Activated CD8-positive, alpha-beta T cell treated with anti-CD3 and anti-CD28 coated beads for 36 hours (primary cell): ENCODE results near the gene LRRC8C. TPM values are rescaled to one million over a fixed set of nuclear protein-coding genes. Genes with fewer than 3 reads are reported as not detected.

Experiments used
- ATAC-seq: fragments of 200-7000 bp; cut with Tn5 transposase; one replicate; pipeline ENCODE4 v1.10.0; 2021; ENCODE audit warnings: mild to moderate bottlenecking, moderate library complexity
- CTCF ChIA-PET: fragments of 350-600 bp; sonication (Branson Sonifier 250); formaldehyde crosslinking; loops from one replicate; lab custom pipeline; 2021; ENCODE audit warnings: antibody characterized with exemption; lab: Charles Lee
- POLR2A ChIA-PET: fragments of 350-600 bp; sonication (Branson Sonifier 250); formaldehyde crosslinking; loops from one replicate; lab custom pipeline; 2021; ENCODE audit warnings: antibody characterized with exemption; lab: Charles Lee
- DNase-seq: peaks from one replicate; pipeline ENCODE4 v3.0.0-alpha.2; 2020
- H3K27ac Mint-ChIP-seq: one replicate; pipeline ENCODE4 v1.8.0; 2021; ENCODE audit warnings: mild to moderate bottlenecking, mixed read lengths
- H3K27me3 Mint-ChIP-seq: one replicate; pipeline ENCODE4 v1.8.0; 2021; ENCODE audit warnings: mixed read lengths
- H3K36me3 Mint-ChIP-seq: one replicate; pipeline ENCODE4 v1.8.0; 2021; ENCODE audit warnings: low read depth, mixed read lengths
- H3K4me1 Mint-ChIP-seq: one replicate; pipeline ENCODE4 v1.8.0; 2021; ENCODE audit warnings: low read depth, mixed read lengths
- H3K4me3 Mint-ChIP-seq: one replicate; pipeline ENCODE4 v1.8.0; 2021; ENCODE audit warnings: mild to moderate bottlenecking, moderate library complexity, mixed read lengths
- H3K9me3 Mint-ChIP-seq: one replicate; pipeline ENCODE4 v1.8.0; 2021; ENCODE audit warnings: mixed read lengths
- CTCF ChIP-seq: fragments of 200-600 bp; IDR thresholded peaks from one replicate; pipeline ENCODE4 v1.8.0; 2022; ENCODE audit warnings: antibody characterized with exemption, mild to moderate bottlenecking
- intact Hi-C: fragments of 100-400 bp; cut with micrococcal nuclease; formaldehyde crosslinking; loops from one replicate; pipeline ENCODE4 v1.10.0; 2022
- total RNA-seq, 2 experiments: library from RNA; stranded (reverse); gene quantifications; one replicate each; pipeline ENCODE4 v1.2.3, GENCODE V29; 2021

LRRC8C gene
- total RNA-seq, 2 experiments from 2014 or later = 34.4 to 37.4 TPM

GRCh38 chr1:89635825-89636815 lies 3.2 kb downstream of the LRRC8C start:
- peak; percentile 42 for DNase-seq
- H3K4me1 Mint-ChIP-seq = peaks cover 60% of the 10 kb centered on the region
- peaks cover 52% of the 10 kb centered on the region for H3K36me3 Mint-ChIP-seq
- ChIA-PET CTCF (interaction anchor here (0.7 to 10.4 kb wide), 16 partner anchors 9 to 152 kb away, joined by 3 to 147 read pairs (median 6); no protein-coding TSS in a partner anchor), POLR2A (interaction anchor here (0.6 to 7.7 kb wide), 20 partner anchors 8 to 161 kb away, joined by 3 to 76 read pairs (median 6); partner anchors contain the start of gene LRRC8B)
- H3K27me3 Mint-ChIP-seq = no peaks in the 10 kb centered on the region
- H3K9me3 Mint-ChIP-seq = no peaks in the 10 kb centered on the region
- peak; percentile 45 for ATAC-seq
- H3K4me3 Mint-ChIP-seq = peak overlapping the region; percentile 67
- intact Hi-C loops = loop anchor here (1.0 to 10.0 kb wide), 2 partner anchors 19 to 349 kb away; no protein-coding TSS in a partner anchor
- TF ChIP-seq CTCF = no peak
- peak overlapping the region; percentile 88 for H3K27ac Mint-ChIP-seq

- ATAC-seq (no peak), DNase-seq (no peak)
- ChIA-PET POLR2A (interaction anchor here (0.8 to 7.6 kb wide), 4 partner anchors 18 to 87 kb away, joined by 3 to 76 read pairs (median 28); no protein-coding TSS in a partner anchor), CTCF (interaction anchor here (1.0 to 10.4 kb wide), 6 partner anchors 8 to 127 kb away, joined by 3 to 147 read pairs (median 6); no protein-coding TSS in a partner anchor)
- Mint-ChIP-seq H3K4me3 (peak overlapping the region; percentile 67), H3K27me3 (no peaks in the 10 kb centered on the region), H3K4me1 (peaks cover 57% of the 10 kb centered on the region), H3K9me3 (peaks cover 2% of the 10 kb centered on the region), H3K27ac (peak overlapping the region; percentile 88), H3K36me3 (peaks cover 53% of the 10 kb centered on the region)
- intact Hi-C loops = loop anchor here (10.0 kb wide), 1 partner anchor 347 kb away; no protein-coding TSS in a partner anchor
- TF ChIP-seq CTCF = no peak
Observed at GRCh38 chr1:89637496-89637895, 4.6 kb downstream of the LRRC8C start.

GRCh38 chr1:89640440-89640839 lies 7.5 kb downstream of the LRRC8C start:
- no peak for ATAC-seq
- Mint-ChIP-seq H3K4me1 (peaks cover 77% of the 10 kb centered on the region), H3K9me3 (peaks cover 13% of the 10 kb centered on the region), H3K36me3 (peaks cover 63% of the 10 kb centered on the region), H3K4me3 (no peak overlapping the region), H3K27me3 (no peaks in the 10 kb centered on the region), H3K27ac (peak overlapping the region; percentile 68)
- ChIA-PET CTCF (interaction anchor here (1.7 to 2.6 kb wide), 2 partner anchors 12 to 122 kb away, joined by 7 to 9 read pairs; no protein-coding TSS in a partner anchor), POLR2A (interaction anchor here (0.9 kb wide), 1 partner anchor 123 kb away, joined by 3 read pairs; no protein-coding TSS in a partner anchor)
- intact Hi-C loops = no loop called here
- TF ChIP-seq CTCF = no peak
- DNase-seq = no peak

GRCh38 chr1:89641781-89642180 lies 8.9 kb downstream of the LRRC8C start:
- intact Hi-C loops = no loop called here
- H3K9me3 Mint-ChIP-seq = peaks cover 17% of the 10 kb centered on the region
- TF ChIP-seq CTCF = no peak
- no peak overlapping the region for H3K4me3 Mint-ChIP-seq
- no peak for ATAC-seq
- H3K27me3 Mint-ChIP-seq = no peaks in the 10 kb centered on the region
- POLR2A ChIA-PET = interaction anchor here (0.9 to 1.1 kb wide), 2 partner anchors 9 to 13 kb away, joined by 3 read pairs; partner anchors contain the start of gene LRRC8C
- H3K36me3 Mint-ChIP-seq = peaks cover 70% of the 10 kb centered on the region
- CTCF ChIA-PET = interaction anchor here (1.1 to 2.6 kb wide), 2 partner anchors 11 to 28 kb away, joined by 3 to 7 read pairs; no protein-coding TSS in a partner anchor
- DNase-seq = no peak
- H3K27ac Mint-ChIP-seq = peak overlapping the region; percentile 81
- peaks cover 68% of the 10 kb centered on the region for H3K4me1 Mint-ChIP-seq
